HG03432 (cell line): Measurements from ENCODE around the gene MRPL51.
"Not testable (repeated sequence)": the region's sequence is repeated elsewhere in the genome, so short reads cannot be mapped to it uniquely, and the experiment has no call there.

Source experiments
- ATAC-seq: cut with Tn5 transposase; IDR thresholded peaks from one replicate; pipeline ENCODE4 v1.9.1; 2021; ENCODE audit warnings: mild to moderate bottlenecking, moderate library complexity; ENCODE audit not compliant: unreplicated experiment

The MRPL51 gene

DNA sequence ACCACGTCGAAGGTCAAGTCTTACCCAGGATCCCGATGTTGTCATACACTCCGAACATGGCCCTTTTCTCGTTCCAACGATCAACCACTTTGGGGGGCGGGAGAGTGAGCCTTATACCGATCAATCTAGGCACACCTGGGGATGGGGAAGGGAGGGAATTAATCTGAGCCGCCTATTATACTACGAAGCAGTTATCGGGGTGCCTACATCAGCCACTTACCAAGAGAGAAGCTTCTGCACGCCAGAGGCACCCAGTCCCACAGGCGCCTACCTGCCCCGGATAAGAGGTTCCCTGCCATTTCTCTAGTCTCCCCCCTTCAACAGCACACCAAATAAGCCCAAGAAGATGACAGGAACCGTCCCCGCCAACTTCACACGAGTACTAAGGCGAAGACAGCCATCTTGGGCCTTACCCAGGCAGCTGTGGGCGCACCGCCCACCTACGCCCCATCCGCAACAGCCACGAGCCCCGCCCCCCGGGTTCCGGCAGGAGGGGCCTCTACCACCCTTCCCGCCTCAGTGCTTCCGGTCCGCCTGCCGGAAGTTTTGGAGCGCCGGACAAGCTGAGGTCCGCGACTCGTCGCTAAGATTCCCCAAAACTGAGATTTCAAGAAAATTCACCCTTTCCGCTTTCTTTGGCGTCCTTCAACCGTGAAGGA lies at the start of gene MRPL51:
MRPL51 (minus strand) TSS at position 425 of the 659 bp plus-strand sequence; CDS start at position 299, 126 bp downstream.
- peak; percentile 81 for ATAC-seq

- no peak for ATAC-seq
Measured at GRCh38 chr12:6542209-6543009, 49.3 kb upstream of the MRPL51 start.

DNA sequence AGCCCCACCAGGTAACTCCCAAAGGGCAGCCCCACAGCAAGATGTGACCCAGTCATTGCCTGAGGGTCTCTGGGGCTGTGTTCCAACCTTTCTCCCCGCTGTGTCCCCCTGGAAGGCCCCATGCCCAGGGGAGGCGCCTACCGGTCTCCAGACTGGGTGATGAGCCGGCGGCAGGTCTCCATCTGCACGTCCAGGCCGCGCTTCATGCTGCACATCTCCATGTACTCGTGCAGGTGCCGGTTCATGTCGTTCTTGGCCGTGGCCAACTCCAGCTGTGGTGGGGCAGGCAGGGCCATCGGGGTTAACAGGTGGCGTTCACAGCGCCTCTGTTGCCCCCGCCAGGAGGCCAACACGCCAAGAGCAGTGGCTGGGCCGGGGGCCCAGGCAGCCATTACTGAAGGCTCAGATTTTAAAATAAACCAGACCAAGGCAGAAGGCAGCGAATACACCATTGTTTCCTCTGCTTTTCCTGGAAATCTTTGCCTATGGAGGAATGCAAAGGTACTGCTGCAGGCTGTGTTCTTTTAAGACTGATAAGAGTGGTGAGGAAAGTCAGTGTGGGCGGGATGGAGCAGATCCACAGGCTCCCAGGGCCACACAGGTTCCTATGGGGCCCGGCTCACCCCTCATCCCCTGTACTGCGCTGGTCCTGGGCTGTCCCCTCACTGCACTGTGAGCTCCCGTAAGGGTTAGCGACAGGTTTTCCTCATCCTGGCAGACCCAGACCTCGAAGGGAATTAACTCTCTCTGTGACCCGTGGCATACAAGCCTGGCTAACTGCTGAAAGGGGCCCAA lies 48.5 kb upstream of the MRPL51 start:
- ATAC-seq = no peak

DNA sequence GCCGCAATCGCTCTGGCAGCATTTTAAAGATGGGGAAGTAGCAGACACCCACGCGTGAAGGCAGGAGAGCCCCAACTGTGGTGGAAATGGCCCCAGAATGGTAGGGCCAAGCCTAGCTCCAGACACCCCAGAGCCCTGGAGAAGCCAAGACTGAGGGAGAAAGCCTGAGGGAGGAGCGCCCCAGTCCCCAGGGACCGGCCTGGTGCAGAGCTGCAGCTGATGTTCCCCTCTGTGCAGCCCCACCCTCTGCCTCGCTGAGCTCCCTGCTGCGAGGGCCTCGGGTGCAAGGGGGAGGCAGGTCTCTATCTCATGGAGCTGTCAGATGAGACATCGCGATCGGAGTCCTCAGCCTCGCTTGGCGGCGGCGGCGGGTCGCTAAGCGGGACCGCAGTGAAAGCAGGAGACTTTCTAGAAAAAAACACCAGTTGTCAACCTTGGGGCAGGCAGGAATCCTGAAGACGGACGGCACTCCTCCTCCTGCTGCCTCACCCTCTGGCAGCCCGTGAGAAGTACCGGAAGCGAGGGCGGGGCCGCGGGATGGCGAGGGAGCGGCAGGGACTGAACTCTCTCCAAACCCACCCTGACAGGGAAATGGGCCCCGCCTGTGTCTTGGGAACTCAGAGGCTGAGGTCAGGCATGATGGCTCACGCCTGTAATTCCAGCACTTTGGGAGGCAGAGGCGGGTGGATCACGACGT lies 47.3 kb upstream of the MRPL51 start:
- ATAC-seq = peak; percentile 26

DNA sequence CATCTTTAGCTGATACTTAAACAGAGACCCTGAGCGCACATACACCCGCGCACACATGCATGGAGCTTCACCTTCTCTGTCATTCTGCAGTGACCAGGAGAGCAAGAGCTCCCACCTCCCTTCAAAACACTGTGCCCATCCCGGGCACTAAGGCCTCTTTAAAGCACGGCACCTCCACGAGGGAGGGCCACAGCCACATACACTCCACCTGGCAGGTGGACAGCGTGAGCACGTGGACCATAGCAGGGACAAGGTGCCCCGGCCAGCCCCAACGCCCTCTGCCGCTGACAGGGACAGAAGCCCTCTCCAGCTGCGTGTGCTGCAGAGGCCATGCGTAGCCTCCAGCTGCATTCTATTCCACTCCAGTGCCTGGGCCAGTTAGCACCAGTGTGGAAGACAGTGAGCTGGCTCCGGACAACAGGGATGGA lies 46.7 kb upstream of the MRPL51 start:
- no peak for ATAC-seq

- no peak for ATAC-seq
Measured at GRCh38 chr12:6539314-6539682, 46.2 kb upstream of the MRPL51 start.

DNA sequence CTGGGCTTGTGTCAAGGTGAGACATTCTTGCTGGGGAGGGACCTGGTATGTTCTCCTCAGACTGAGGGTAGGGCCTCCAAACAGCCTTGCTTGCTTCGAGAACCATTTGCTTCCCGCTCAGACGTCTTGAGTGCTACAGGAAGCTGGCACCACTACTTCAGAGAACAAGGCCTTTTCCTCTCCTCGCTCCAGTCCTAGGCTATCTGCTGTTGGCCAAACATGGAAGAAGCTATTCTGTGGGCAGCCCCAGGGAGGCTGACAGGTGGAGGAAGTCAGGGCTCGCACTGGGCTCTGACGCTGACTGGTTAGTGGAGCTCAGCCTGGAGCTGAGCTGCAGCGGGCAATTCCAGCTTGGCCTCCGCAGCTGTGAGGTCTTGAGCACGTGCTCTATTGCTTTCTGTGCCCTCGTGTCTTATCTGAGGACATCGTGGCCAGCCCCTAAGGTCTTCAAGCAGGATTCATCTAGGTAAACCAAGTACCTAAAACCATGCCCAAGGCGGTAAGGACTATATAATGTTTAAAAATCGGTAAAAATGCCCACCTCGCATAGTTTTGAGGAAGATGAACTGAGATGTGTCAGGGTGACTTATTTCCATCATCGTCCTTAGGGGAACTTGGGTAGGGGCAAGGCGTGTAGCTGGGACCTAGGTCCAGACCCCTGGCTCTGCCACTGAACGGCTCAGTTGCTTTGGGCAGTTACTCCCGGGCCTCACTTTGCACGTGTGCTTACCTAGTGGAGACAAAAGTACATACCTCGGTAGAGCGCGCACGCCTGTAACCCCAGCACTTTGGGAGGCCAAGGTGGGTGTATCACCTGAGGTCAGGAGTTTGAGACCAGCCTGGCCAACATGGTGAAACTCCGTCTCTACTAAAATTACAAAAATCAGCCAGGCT lies 45.6 kb upstream of the MRPL51 start:
- ATAC-seq = no peak

- ATAC-seq = not testable (repeated sequence)
Measured at GRCh38 chr12:6537580-6538419, 44.7 kb upstream of the MRPL51 start.

DNA sequence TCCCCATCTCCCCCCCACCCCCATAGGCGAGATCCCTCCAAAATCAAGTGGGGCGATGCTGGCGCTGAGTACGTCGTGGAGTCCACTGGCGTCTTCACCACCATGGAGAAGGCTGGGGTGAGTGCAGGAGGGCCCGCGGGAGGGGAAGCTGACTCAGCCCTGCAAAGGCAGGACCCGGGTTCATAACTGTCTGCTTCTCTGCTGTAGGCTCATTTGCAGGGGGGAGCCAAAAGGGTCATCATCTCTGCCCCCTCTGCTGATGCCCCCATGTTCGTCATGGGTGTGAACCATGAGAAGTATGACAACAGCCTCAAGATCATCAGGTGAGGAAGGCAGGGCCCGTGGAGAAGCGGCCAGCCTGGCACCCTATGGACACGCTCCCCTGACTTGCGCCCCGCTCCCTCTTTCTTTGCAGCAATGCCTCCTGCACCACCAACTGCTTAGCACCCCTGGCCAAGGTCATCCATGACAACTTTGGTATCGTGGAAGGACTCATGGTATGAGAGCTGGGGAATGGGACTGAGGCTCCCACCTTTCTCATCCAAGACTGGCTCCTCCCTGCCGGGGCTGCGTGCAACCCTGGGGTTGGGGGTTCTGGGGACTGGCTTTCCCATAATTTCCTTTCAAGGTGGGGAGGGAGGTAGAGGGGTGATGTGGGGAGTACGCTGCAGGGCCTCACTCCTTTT lies 44.0 kb upstream of the MRPL51 start:
- ATAC-seq = no peak

DNA sequence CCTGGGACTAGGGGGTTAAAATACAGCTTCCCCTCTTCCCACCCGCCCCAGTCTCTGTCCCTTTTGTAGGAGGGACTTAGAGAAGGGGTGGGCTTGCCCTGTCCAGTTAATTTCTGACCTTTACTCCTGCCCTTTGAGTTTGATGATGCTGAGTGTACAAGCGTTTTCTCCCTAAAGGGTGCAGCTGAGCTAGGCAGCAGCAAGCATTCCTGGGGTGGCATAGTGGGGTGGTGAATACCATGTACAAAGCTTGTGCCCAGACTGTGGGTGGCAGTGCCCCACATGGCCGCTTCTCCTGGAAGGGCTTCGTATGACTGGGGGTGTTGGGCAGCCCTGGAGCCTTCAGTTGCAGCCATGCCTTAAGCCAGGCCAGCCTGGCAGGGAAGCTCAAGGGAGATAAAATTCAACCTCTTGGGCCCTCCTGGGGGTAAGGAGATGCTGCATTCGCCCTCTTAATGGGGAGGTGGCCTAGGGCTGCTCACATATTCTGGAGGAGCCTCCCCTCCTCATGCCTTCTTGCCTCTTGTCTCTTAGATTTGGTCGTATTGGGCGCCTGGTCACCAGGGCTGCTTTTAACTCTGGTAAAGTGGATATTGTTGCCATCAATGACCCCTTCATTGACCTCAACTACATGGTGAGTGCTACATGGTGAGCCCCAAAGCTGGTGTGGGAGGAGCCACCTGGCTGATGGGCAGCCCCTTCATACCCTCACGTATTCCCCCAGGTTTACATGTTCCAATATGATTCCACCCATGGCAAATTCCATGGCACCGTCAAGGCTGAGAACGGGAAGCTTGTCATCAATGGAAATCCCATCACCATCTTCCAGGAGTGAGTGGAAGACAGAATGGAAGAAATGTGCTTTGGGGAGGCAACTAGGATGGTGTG lies 43.1 kb upstream of the MRPL51 start:
- no peak for ATAC-seq

- ATAC-seq = no peak
Measured at GRCh38 chr12:6535697-6535946, 42.6 kb upstream of the MRPL51 start.

GRCh38 chr12:6534945-6535696 lies 42.1 kb upstream of the MRPL51 start:
- peak; percentile 0 for ATAC-seq

GRCh38 chr12:6534695-6534944 lies 41.6 kb upstream of the MRPL51 start:
- no peak for ATAC-seq

- peak; percentile 60 for ATAC-seq
Measured at GRCh38 chr12:6533923-6534694, 41.0 kb upstream of the MRPL51 start, which contains the start of gene GAPDH. TSS of gene GAPDH (plus strand) at chr12:6534517. CDS start at chr12:6534833, 316 bp downstream.

GRCh38 chr12:6533653-6533922 lies 40.5 kb upstream of the MRPL51 start:
- ATAC-seq = peak; percentile 13

GRCh38 chr12:6532927-6533652 lies 40.0 kb upstream of the MRPL51 start:
- ATAC-seq = peak; percentile 16
